T47D (cell line): Measurements from ENCODE around the gene PHLPP1.

Experiments used
- DNase-seq, 2 experiments: peaks; one replicate each; pipeline versions ENCODE4 v3.0.0 to v3.0.0-alpha.2; 2011 to 2012; ENCODE audit warnings: low read depth in 1 of 2, low spot score in 1 of 2
- JUND ChIP-seq: IDR thresholded peaks from 2 replicates; pipeline ENCODE4 v1.6.1; 2012; ENCODE audit warnings: low read depth
- in situ Hi-C: cut with HindIII; loops from 2 replicates; pipeline ENCODE4 v1.10.0; 2016; ENCODE audit warnings: low sequenced_read_pairs, low pct_unique_long_range_greater_than_20kb

The PHLPP1 gene

GRCh38 chr18:62979900-62980299 is 264.6 kb downstream of the PHLPP1 start:
- in situ Hi-C loops, result no loop called here
- no peak for DNase-seq
- TF ChIP-seq JUND, result no peak

DNA sequence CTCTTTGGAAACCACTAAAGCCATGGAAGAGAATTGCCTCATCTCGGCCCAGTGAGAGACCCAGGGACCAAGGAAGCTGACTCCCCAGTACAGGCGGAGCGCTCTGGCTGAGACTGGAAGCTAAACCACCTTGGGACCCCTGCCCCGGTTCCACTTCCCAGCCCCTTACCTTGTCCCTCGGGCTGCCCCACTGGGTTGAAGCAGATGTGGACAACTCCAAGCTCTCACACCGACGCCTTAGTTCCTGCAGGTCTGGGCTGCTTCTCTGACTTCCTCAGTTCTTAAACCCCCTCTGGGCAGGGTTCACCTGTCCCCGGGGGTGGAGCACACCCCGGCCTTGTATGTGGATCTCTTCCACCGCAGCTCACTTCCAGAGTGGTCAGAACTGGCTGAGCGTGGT is 266.2 kb downstream of the PHLPP1 start:
- in situ Hi-C loops, result no loop called here
- DNase-seq, result no peak
- TF ChIP-seq JUND, result no peak

DNA sequence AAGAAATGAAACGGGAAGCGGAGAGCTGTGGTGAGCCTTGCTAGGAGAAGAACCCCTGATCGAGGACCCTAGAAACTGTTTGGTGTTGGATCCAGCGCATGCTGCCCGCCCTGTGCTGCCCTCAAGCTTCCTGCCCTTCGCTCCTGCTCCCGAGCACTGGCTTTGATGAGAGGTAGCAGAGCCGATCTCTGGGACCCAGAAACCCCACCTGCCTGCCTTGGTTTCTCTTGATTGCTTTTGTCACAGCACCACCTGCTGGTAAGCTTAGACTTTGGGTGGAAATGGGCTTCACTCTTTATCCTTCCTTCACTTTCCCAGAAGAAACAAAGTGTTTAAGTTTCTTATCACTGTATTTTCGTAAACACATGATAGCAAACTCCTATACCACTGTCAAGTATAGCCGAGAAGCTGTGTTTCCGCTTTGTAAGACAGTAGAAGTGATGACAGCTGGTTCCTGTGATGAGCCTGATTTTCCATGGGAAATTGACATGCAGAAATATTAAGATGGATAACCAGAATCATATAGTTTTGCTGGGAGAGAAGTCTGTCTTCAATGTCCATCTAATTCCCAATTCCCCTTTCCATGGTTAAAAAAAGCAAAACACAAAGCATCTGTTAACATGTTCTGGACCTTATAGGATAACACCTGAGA is 267.4 kb downstream of the PHLPP1 start:
- TF ChIP-seq JUND, result no peak
- DNase-seq, result peak; percentile 43 to 65
- in situ Hi-C loops, result no loop called here

DNA sequence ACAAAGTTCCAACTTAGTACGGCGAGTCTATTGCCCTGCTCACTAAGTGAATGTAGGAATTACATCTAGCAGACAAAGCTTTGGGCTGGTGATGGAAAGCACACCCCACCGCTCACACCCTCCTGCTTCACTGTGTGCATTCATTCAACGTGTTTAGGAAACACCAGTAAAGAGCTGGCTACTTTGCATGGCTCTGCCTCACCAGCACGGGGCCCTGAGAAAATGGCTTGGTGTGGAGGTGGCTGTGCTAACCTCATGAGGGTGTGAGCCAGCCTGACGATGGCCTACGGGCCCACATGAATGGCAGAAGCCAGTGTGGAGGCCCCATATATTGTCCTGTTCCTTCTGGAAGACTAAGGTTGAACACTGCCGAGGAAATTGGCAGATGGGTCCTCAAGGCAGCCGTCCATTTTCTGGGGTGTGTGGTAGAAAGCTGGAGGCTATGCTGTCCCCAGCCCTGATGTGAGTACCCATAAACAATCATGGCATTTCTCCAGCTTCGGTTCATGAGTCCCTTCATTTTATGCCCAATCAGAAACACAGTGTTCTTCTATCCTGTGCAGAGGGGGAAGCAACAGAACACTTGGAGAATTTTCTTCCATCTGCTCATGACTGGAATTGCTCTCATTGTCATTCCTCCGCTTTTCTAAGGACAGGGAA is 269.4 kb downstream of the PHLPP1 start:
- in situ Hi-C loops, result no loop called here
- no peak for DNase-seq
- TF ChIP-seq JUND, result no peak

DNA sequence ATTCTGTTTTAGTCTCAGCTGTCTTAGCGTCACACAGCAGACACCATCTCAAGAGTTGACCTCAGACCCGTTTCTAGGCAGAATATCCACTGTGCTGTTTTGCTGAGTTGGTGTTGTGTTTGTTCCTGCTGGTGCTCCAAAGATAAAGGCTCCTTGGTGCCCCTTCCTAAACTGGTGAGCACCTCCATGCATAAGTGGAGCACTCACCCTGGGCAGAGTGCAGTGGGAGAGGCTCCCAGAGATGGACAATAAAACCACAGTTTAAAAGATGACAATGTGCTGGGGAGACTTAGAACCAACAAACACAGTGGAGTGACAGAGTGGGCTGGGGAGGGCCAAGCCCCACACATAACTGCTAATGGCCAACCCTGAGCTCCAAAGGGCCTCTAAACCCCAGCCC is 271.1 kb downstream of the PHLPP1 start:
- TF ChIP-seq JUND, result no peak
- in situ Hi-C loops, result no loop called here
- DNase-seq, result no peak

- no peak for DNase-seq
- no peak for TF ChIP-seq JUND
- in situ Hi-C loops, result no loop called here
Measured at GRCh38 chr18:62987055-62987830, 271.9 kb downstream of the PHLPP1 start.

DNA sequence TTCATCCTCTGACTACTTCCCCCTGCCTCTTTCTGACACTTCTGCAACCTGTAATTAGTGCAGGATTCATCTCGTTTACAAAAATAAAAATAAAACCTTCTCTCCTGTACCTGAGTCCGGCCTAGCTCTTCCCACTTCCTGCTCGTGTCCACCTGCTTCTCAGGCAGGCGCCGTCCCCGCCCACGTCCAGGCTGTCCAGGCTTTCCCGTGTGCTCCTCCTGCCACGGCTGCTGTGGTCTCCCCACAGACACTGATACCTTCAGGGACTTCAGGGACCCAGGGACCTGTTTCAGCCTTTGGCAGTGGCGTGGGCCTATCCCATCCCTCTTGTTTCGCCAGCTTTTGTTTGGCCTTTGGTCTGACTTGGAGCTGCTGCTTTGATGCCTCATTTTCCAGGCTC is 272.5 kb downstream of the PHLPP1 start:
- no peak for TF ChIP-seq JUND
- no peak for DNase-seq
- in situ Hi-C loops, result no loop called here

DNA sequence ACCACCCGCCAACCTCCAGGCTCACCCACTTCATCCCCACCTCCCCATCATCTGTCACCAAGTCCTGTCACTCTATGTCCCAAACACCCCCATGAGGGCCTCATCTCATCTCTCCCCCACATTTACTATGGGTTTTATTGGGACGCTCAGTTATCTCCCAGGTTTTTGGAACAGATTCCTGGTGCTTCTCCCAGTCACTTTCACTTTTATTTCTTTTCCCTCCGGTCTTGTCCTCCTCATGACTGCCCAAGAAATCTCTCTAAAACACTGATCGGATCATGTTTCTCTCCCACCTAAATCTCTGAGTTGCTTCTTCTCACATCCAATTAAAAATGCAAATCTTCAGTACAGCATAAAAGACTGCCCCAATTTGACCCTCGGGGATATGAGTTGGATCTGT is 273.1 kb downstream of the PHLPP1 start:
- no peak for DNase-seq
- in situ Hi-C loops, result no loop called here
- TF ChIP-seq JUND, result no peak

DNA sequence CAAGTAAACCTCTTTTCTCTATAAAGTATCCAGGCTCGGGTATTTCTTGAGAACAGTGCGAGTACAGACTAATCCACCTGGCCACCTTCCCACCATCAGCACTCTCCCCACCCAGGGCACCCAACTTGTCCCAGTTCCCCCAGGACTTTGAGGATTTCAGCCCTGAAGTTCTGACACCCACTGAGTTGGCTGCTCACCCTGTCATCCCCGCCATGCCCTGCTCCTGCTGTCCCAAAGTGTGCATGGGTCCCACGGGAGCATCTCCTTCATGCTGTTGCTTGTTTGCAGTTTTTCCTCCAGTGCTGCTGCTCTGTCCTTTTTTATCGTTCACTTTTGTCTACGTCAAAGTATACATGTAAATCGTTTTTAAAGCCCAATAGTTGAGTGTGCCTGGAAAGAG is 273.9 kb downstream of the PHLPP1 start:
- DNase-seq, result no peak
- in situ Hi-C loops, result no loop called here
- TF ChIP-seq JUND, result no peak

- in situ Hi-C loops, result no loop called here
- TF ChIP-seq JUND, result no peak
Measured at GRCh38 chr18:62990653-62991052, 275.3 kb downstream of the PHLPP1 start.

DNA sequence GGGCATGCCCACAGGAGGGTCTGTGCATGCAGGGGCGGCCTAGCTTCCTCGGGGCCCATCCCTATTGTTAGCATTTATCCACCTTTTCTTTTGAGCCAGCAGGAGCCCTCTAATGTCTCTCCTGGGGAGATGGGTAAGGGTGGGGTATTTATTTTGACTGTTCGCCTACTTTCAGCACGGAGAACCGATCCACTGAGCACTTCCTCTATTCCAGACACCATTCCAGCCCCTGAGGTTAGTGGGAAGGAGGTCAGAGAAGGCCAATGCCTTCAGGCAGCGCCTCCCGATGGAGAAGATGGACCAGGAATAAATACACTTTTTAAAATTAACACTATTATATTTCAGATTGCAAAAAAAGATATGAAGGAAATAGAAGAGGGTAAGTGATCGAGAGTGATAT is 276.0 kb downstream of the PHLPP1 start:
- in situ Hi-C loops, result no loop called here
- DNase-seq, result no peak
- no peak for TF ChIP-seq JUND

More at GRCh38 chr18:62990653-62991052, 275.3 kb downstream of the PHLPP1 start:
- no peak for DNase-seq

DNA sequence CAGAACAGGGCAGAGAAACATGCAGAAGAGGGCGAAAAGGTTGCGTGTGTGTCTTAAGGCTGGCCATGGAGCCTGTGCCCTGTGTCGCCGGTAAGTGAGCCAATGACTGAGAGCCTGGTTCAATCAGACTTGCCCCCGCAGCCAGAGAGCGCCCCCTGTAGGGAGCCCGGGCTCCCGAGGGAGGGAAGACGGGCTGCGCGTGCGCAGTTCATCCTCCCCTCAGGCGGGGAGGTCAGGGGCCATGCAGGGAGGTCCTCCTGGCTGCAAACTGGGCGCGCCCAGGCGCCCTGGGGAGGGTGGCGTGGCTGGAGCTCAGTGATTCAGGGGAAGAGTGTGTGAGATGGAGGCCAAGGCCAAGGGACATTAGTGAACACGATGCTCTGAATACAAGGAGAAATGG is 276.6 kb downstream of the PHLPP1 start:
- TF ChIP-seq JUND, result no peak
- in situ Hi-C loops, result no loop called here

DNA sequence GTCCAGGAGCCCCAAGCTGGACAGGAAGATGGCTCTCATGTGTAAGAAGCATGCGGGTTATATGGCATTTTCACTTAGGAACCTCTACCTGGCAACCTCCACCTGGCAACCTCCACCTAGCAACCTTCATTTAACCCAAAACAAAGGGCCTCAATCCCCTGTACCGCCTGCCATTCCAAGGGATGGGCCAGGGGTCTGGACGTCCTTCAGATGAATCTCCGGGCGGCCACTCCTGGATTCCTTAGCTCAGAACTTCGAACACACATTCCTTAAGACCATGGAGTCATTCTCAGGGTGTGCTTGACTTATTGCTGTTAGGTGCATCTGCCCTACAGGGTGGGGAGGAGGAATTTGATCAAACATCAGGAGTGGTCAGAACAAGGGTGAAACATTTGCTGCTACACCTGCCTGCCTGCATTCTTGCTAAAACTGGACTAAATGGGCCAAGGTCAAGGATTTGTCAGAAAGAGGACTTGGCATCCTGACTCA is 277.6 kb downstream of the PHLPP1 start:
- DNase-seq, result peak in 1 of 2 experiments; percentile 5
- no peak for TF ChIP-seq JUND
- in situ Hi-C loops, result no loop called here

More for the DNA sequence above, 276.6 kb downstream of the PHLPP1 start:
- DNase-seq, result no peak
